Mesenchymal stem cell (in vitro differentiated cells and primary cell): ENCODE data around the gene SGIP1.

Source experiments
- DNase-seq: peaks from one replicate; pipeline ENCODE4 v3.0.0-alpha.2; 2013
- H2AFZ ChIP-seq: one replicate; pipeline ENCODE4 v1.6.1; 2013; ENCODE audit warnings: low read depth, mild to moderate bottlenecking, control low read depth, inconsistent platforms, low read length, moderate library complexity
- H2AK5ac ChIP-seq: 2 replicates; pipeline ENCODE4 v1.6.1; 2013; ENCODE audit warnings: low read length, moderate library complexity, mild to moderate bottlenecking, inconsistent platforms; ENCODE audit not compliant: severe bottlenecking
- H2BK120ac ChIP-seq: one replicate; pipeline ENCODE4 v1.6.1; 2013; ENCODE audit warnings: low read depth, mild to moderate bottlenecking, inconsistent platforms, low read length, moderate library complexity
- H2BK12ac ChIP-seq, 2 experiments: one replicate each; pipeline ENCODE4 v1.6.1; 2013; ENCODE audit warnings: inconsistent platforms in 2 of 2, low read length in 2 of 2, mild to moderate bottlenecking in 2 of 2, moderate library complexity in 2 of 2, control low read depth in 1 of 2
- H2BK15ac ChIP-seq: one replicate; pipeline ENCODE4 v1.6.1; 2013; ENCODE audit warnings: mild to moderate bottlenecking, low read depth, inconsistent platforms; ENCODE audit not compliant: poor library complexity, severe bottlenecking
- H2BK5ac ChIP-seq: 2 replicates; pipeline ENCODE4 v1.6.1; 2013; ENCODE audit warnings: low read depth, mild to moderate bottlenecking, low read length, control low read depth, inconsistent platforms; ENCODE audit not compliant: poor library complexity, severe bottlenecking
- H3K14ac ChIP-seq, 2 experiments: one replicate each; pipeline ENCODE4 v1.6.1; 2013; ENCODE audit warnings: inconsistent platforms in 2 of 2, low read length in 2 of 2, control low read depth in 1 of 2, mild to moderate bottlenecking in 1 of 2, moderate library complexity in 1 of 2
- H3K18ac ChIP-seq, 2 experiments: one replicate each; pipeline ENCODE4 v1.6.1; 2013; ENCODE audit warnings: inconsistent platforms in 2 of 2, low read length in 2 of 2, control low read depth in 1 of 2, low read depth in 1 of 2, mild to moderate bottlenecking in 1 of 2
- H3K23ac ChIP-seq, 2 experiments: one replicate each; pipeline ENCODE4 v1.6.1; 2013; ENCODE audit warnings: inconsistent platforms in 2 of 2, low read length in 2 of 2, mild to moderate bottlenecking in 2 of 2, moderate library complexity in 2 of 2, control low read depth in 1 of 2
- H3K27ac ChIP-seq: 2 replicates; pipeline ENCODE4 v1.5.1; 2013; ENCODE audit warnings: mild to moderate bottlenecking, moderate library complexity, low read length, control low read depth, inconsistent platforms; ENCODE audit not compliant: poor library complexity, severe bottlenecking
- H3K27me3 ChIP-seq, 2 experiments: 2 replicates each; pipeline versions ENCODE4 v1.6.1 to v1.7.0; 2013; ENCODE audit warnings: low read length in 2 of 2, mild to moderate bottlenecking in 2 of 2, moderate library complexity in 2 of 2, control low read depth in 1 of 2, inconsistent platforms in 1 of 2; ENCODE audit not compliant: control insufficient read depth in 1 of 2, insufficient read depth in 1 of 2
- H3K36me3 ChIP-seq, 2 experiments: 2 replicates each; pipeline versions ENCODE4 v1.6.1 to v1.7.0; 2013; ENCODE audit warnings: low read length in 2 of 2, control low read depth in 1 of 2, inconsistent platforms in 1 of 2, low read depth in 1 of 2, mild to moderate bottlenecking in 1 of 2; ENCODE audit not compliant: insufficient read depth in 2 of 2, control insufficient read depth in 1 of 2
- H3K4ac ChIP-seq, 2 experiments: one replicate each; pipeline ENCODE4 v1.6.1; 2013; ENCODE audit warnings: inconsistent platforms in 2 of 2, low read length in 2 of 2, mild to moderate bottlenecking in 2 of 2, moderate library complexity in 2 of 2, control low read depth in 1 of 2, low read depth in 1 of 2
- H3K4me1 ChIP-seq: 2 replicates; pipeline ENCODE4 v1.6.1; 2013; ENCODE audit warnings: low read depth, low read length, control low read depth; ENCODE audit not compliant: control insufficient read depth, insufficient read depth
- H3K4me2 ChIP-seq: 2 replicates; pipeline ENCODE4 v1.6.1; 2013; ENCODE audit warnings: low read length, mild to moderate bottlenecking, inconsistent platforms; ENCODE audit not compliant: poor library complexity, severe bottlenecking
- H3K4me3 ChIP-seq, 2 experiments: 2 replicates each; pipeline versions ENCODE4 v1.5.1 to v1.7.0; 2013; ENCODE audit warnings: low read length in 2 of 2, mild to moderate bottlenecking in 2 of 2, control low read depth in 1 of 2, low read depth in 1 of 2; ENCODE audit not compliant: insufficient read depth in 1 of 2
- H3K79me1 ChIP-seq: replicated peaks from 2 replicates; pipeline ENCODE4 v1.6.1; 2013; ENCODE audit warnings: mild to moderate bottlenecking, control low read depth, low read length, inconsistent platforms; ENCODE audit not compliant: poor library complexity, severe bottlenecking
- H3K9ac ChIP-seq: 2 replicates; pipeline ENCODE4 v1.7.0; 2013; ENCODE audit warnings: mild to moderate bottlenecking, low read length, moderate library complexity
- H3K9me3 ChIP-seq: 2 replicates; pipeline ENCODE4 v1.7.0; 2013; ENCODE audit warnings: mild to moderate bottlenecking, low read length; ENCODE audit not compliant: control insufficient read depth
- H4K8ac ChIP-seq: one replicate; pipeline ENCODE4 v1.6.1; 2013; ENCODE audit warnings: inconsistent platforms, mild to moderate bottlenecking, low read length, moderate library complexity
- H4K91ac ChIP-seq: one replicate; pipeline ENCODE4 v1.6.1; 2013; ENCODE audit warnings: mild to moderate bottlenecking, low read length, inconsistent platforms
- WGBS: methylation state at CpG from one replicate; pipeline ENCODE4 v1.1.7; 2013; ENCODE audit warnings: mixed read lengths; 5-methylcytosine and 5-hydroxymethylcytosine counted together

The SGIP1 gene

GRCh38 chr1:66641891-66642473 lies 108.0 kb downstream of the SGIP1 start:
- H3K27ac ChIP-seq = no peak overlapping the region
- H3K18ac ChIP-seq = no peak overlapping the region
- H2BK5ac ChIP-seq = no peak overlapping the region
- H2AK5ac ChIP-seq = no peak overlapping the region
- no peaks in the 10 kb centered on the region for H3K4me1 ChIP-seq
- H3K23ac ChIP-seq = no peak overlapping the region
- no peak overlapping the region for H2BK15ac ChIP-seq
- H2AFZ ChIP-seq = no peak overlapping the region
- no peak overlapping the region for H3K9ac ChIP-seq
- H3K27me3 ChIP-seq = no peaks in the 10 kb centered on the region
- peaks cover 10 to 13% of the 10 kb centered on the region in 2 experiments for H3K36me3 ChIP-seq
- no peak overlapping the region for H2BK12ac ChIP-seq
- no peak overlapping the region for H3K4me3 ChIP-seq
- H4K8ac ChIP-seq = peak overlapping the region; percentile 55
- H3K9me3 ChIP-seq = no peaks in the 10 kb centered on the region
- no peak overlapping the region for H4K91ac ChIP-seq
- no peak for DNase-seq
- no peak overlapping the region for H3K4me2 ChIP-seq
- no peak overlapping the region for H3K4ac ChIP-seq
- 96% methylated on average over 4 of the region's 4 CpGs for WGBS
- H3K14ac ChIP-seq = no peak overlapping the region
- no peak overlapping the region for H2BK120ac ChIP-seq
- peaks cover 13% of the 10 kb centered on the region for H3K79me1 ChIP-seq

GRCh38 chr1:66642992-66643391 lies 109.0 kb downstream of the SGIP1 start:
- Histone ChIP-seq H2BK5ac (no peak overlapping the region), H3K4ac (no peak overlapping the region), H3K4me2 (no peak overlapping the region), H3K79me1 (peaks cover 15% of the 10 kb centered on the region), H2AK5ac (no peak overlapping the region), H3K4me3 (no peak overlapping the region), H3K27me3 (no peaks in the 10 kb centered on the region), H4K8ac (no peak overlapping the region), H3K9me3 (no peaks in the 10 kb centered on the region), H3K23ac (no peak overlapping the region), H4K91ac (no peak overlapping the region), H3K27ac (no peak overlapping the region), H3K36me3 (peaks cover 13 to 17% of the 10 kb centered on the region in 2 experiments), H2AFZ (no peak overlapping the region), H3K4me1 (peaks cover under 1% of the 10 kb centered on the region), H2BK15ac (no peak overlapping the region), H3K18ac (no peak overlapping the region), H2BK12ac (no peak overlapping the region), H3K14ac (no peak overlapping the region), H3K9ac (peak overlapping the region; percentile 25), H2BK120ac (no peak overlapping the region)
- no peak for DNase-seq
- 100% methylated on average over 1 of the region's 3 CpGs for WGBS

DNA sequence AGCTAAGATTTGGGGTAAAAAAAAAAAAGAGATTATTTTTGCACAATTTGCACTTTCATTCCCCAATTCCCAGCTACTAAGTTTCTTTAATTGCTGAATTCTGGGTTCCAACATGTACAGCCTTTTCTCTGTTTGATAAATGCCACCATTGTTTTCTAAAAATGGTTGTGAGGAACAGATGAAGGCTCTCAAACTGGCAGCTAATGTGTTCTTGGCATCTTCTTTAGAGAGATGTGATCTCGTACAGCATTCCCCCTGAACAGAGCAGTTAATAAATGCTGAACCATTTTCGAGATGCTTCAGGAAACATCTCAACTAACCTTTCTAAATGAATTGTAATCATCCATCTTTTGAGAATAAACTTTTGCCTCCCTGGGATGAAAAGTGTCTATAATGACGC lies 110.4 kb downstream of the SGIP1 start:
- H3K23ac ChIP-seq = no peak overlapping the region
- 86% methylated on average over 3 of the region's 3 CpGs for WGBS
- no peak overlapping the region for H3K18ac ChIP-seq
- no peak overlapping the region for H4K91ac ChIP-seq
- no peak overlapping the region for H2BK15ac ChIP-seq
- no peak overlapping the region for H4K8ac ChIP-seq
- no peak overlapping the region for H3K4me2 ChIP-seq
- H3K4me3 ChIP-seq = no peak overlapping the region
- H3K4me1 ChIP-seq = peaks cover 3% of the 10 kb centered on the region
- no peaks in the 10 kb centered on the region for H3K9me3 ChIP-seq
- H2AFZ ChIP-seq = no peak overlapping the region
- H2BK120ac ChIP-seq = no peak overlapping the region
- H3K9ac ChIP-seq = no peak overlapping the region
- no peak overlapping the region for H3K27ac ChIP-seq
- no peak overlapping the region for H3K4ac ChIP-seq
- peaks cover 15 to 23% of the 10 kb centered on the region in 2 experiments for H3K36me3 ChIP-seq
- no peak overlapping the region for H2AK5ac ChIP-seq
- no peak overlapping the region for H3K14ac ChIP-seq
- no peak for DNase-seq
- H2BK5ac ChIP-seq = no peak overlapping the region
- H2BK12ac ChIP-seq = no peak overlapping the region
- H3K27me3 ChIP-seq = no peaks in the 10 kb centered on the region
- H3K79me1 ChIP-seq = peaks cover 14% of the 10 kb centered on the region

GRCh38 chr1:66648901-66649595 lies 115.1 kb downstream of the SGIP1 start:
- no peak for DNase-seq
- H3K79me1 ChIP-seq = peaks cover 9% of the 10 kb centered on the region
- H2BK12ac ChIP-seq = no peak overlapping the region
- H2AFZ ChIP-seq = no peak overlapping the region
- no peak overlapping the region for H4K8ac ChIP-seq
- no peaks in the 10 kb centered on the region for H3K9me3 ChIP-seq
- WGBS = 88% methylated on average over 1 of the region's 2 CpGs
- H2BK5ac ChIP-seq = peak overlapping the region; percentile 25
- H3K9ac ChIP-seq = no peak overlapping the region
- H3K18ac ChIP-seq = no peak overlapping the region
- H3K4me2 ChIP-seq = no peak overlapping the region
- H4K91ac ChIP-seq = no peak overlapping the region
- H2AK5ac ChIP-seq = no peak overlapping the region
- H2BK15ac ChIP-seq = no peak overlapping the region
- H3K27me3 ChIP-seq = no peaks in the 10 kb centered on the region
- H3K4ac ChIP-seq = no peak overlapping the region
- H3K14ac ChIP-seq = no peak overlapping the region
- H3K4me1 ChIP-seq = peaks cover 6% of the 10 kb centered on the region
- H3K27ac ChIP-seq = peak overlapping the region; percentile 33
- no peak overlapping the region for H3K4me3 ChIP-seq
- H3K23ac ChIP-seq = no peak overlapping the region
- H3K36me3 ChIP-seq = peaks cover 16 to 24% of the 10 kb centered on the region in 2 experiments
- no peak overlapping the region for H2BK120ac ChIP-seq
